HEK293 (cell line): ENCODE results near the gene CRMP1.

ENCODE experiments used
- CTCF ChIP-seq: fragments of 450-650 bp; formaldehyde crosslinking; IDR thresholded peaks from 2 replicates; pipeline ENCODE4 v1.5.1; 2016; ENCODE audit warnings: missing biosample characterization, missing genetic modification characterization
- PBX3 ChIP-seq: sonication (generic); formaldehyde crosslinking; IDR thresholded peaks from 2 replicates; pipeline ENCODE4 v1.8.1; 2022; ENCODE audit warnings: mild to moderate bottlenecking, moderate library complexity, missing genetic modification reagents
- RBAK ChIP-seq: fragments of 450-650 bp; formaldehyde crosslinking; IDR thresholded peaks from 2 replicates; pipeline ENCODE4 v1.5.1; 2016; ENCODE audit warnings: missing biosample characterization, missing genetic modification characterization
- ZNF114 ChIP-seq: fragments of 450-650 bp; formaldehyde crosslinking; IDR thresholded peaks from 2 replicates; pipeline ENCODE4 v1.5.0; 2017; ENCODE audit warnings: missing biosample characterization, missing genetic modification characterization
- ZNF311 ChIP-seq: fragments of 450-650 bp; formaldehyde crosslinking; IDR thresholded peaks from 2 replicates; pipeline ENCODE4 v1.5.1; 2017; ENCODE audit warnings: missing biosample characterization, missing genetic modification characterization, borderline replicate concordance
- ZNF548 ChIP-seq: fragments of 450-650 bp; formaldehyde crosslinking; IDR thresholded peaks from 2 replicates; pipeline ENCODE4 v1.5.1; 2016; ENCODE audit warnings: missing biosample characterization, missing genetic modification characterization
- ZNF639 ChIP-seq: fragments of 450-650 bp; formaldehyde crosslinking; IDR thresholded peaks from 2 replicates; pipeline ENCODE4 v1.5.1; 2016; ENCODE audit warnings: missing biosample characterization, missing genetic modification characterization
- ZNF777 ChIP-seq: fragments of 450-650 bp; formaldehyde crosslinking; IDR thresholded peaks from 2 replicates; pipeline ENCODE4 v1.5.1; 2017; ENCODE audit warnings: missing biosample characterization, missing genetic modification characterization, borderline replicate concordance
- ZNF785 ChIP-seq: fragments of 450-650 bp; formaldehyde crosslinking; IDR thresholded peaks from 2 replicates; pipeline ENCODE4 v1.5.1; 2016; ENCODE audit warnings: missing biosample characterization, missing genetic modification characterization

GRCh38 chr4:5824635-5825034 is 68.3 kb downstream of the CRMP1 start:
- TF ChIP-seq ZNF785 (no peak), ZNF639 (no peak), CTCF (tag by site-specific recombination) (no peak), ZNF777 (tag by site-specific recombination) (no peak), ZNF311 (tag by site-specific recombination) (no peak), ZNF114 (no peak), ZNF548 (no peak), PBX3 (CRISPR knock-in tag) (no peak), RBAK (no peak)
